Right renal cortex interstitium (tissue), 3 donors: ENCODE results near the gene SNRNP70. TPM values are rescaled to one million over a fixed set of nuclear protein-coding genes. Genes with fewer than 3 reads are reported as not detected.
A peak's percentile ranks its signal among the peaks of the same experiment; 100 is the strongest.
"Not testable (repeated sequence)": the region's sequence is repeated elsewhere in the genome, so short reads cannot be mapped to it uniquely, and the experiment has no call there.

Experiments used
- DNase-seq, 3 donors: peaks; one replicate each; pipeline ENCODE4 v3.0.0-alpha.2; 2013; ENCODE audit warnings: low read depth in 3 of 3, low spot score in 2 of 3
- polyA plus RNA-seq, 3 donors: library from polyadenylated mRNA; unstranded; fragments of 120-200 nt; gene quantifications; one replicate each; pipeline ENCODE4 v1.2.1, GENCODE V29; 2013; ENCODE audit not compliant: insufficient read length in 3 of 3

The SNRNP70 gene
- polyA plus RNA-seq, 3 donors: 243 to 292 (median 271) TPM

DNA sequence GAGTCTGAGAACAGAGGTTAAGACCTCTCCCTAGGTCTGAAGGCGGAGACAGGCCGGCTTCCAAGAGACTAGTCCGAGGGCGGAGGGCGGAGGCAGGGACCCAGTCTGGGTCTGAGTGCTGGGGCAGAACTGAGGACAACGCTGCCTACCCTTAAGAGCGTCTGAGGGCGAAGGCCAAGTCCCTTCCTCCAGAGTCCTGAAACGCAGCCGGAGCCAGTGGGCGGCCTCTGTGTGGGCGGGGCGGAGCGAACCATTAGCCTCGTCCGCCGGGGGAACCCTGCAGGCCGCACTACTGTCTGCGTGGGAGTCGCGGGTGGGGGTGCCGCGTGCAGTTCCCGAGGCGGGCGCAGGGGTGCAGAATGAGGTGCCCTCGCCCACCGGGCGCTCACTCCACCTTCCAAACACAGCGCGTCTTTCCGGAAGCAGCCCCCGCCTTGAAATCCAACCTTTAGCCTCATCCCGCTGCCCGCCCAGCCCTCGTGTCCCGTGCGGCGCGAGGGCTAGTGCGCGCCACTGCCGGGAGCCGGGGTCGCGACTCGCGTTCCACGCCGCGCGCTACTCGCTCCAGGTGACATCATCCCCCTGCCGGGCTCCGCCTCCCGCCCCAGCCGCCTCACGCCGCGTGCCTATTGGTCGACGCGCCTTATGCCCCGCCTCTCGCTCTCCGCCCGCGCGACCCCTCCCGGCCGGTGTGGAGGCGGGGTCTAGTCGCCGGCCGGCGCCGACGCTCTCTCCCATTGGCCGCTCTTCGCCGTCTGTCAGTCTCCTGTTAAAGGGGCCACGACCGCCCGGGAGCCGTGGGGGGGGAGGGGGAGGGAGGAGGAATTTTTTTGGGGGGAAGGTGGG lies 33.5 kb downstream of the SNRNP70 start, which contains the start of gene C19orf73:
Gene C19orf73 (minus strand): TSS at position 579 of the 846 bp plus-strand sequence. CDS start 121 bp downstream, at position 458.
- peak in 2 of 3 donors; percentile 84 for DNase-seq

DNA sequence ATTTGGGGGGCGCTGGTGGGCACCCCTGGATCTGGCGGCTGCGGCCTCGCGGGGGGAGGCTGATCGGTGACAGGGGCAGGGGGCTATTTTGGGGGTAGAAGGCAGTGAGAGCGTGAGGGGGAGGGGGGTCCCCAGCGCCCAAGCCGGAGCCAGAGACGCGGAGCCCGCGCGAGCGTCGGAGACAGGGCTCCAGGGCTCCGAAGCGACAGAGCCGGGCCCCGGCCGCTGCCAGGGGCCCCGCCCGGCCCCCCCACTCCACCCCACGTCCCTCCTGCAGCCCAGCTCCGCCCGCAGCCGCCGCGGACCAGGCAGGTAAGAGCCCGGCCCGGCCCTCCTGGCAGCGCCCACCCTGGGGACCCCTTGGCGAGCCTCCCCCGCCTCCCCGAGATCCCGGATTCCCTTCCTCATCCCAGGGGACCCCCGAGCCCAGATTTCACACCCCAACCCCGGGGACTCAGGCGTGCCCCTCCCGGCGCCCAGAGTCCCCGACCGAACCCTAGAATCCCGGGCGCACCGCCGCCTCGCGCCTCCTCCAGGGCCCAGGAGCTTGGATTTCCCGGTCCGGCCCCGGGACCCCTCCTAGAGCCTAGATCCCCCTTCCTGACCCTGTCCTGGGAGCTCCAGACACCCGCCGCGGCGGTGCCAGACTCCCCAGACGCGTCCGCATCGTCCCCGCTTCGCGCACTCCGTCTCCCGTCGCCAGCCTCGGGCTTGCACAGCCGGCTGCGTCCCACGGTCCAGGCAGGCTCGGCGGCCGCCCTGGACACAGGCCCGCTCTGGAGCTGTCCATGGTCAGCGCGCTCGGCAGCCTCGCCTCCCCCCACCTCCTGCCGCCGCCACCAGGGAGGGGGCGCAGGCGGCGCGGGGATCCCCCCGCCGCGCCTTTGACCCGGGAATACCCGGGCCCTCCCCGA lies 34.4 kb downstream of the SNRNP70 start, which contains the start of gene PPFIA3:
Gene PPFIA3 (plus strand): TSS at position 134 of the 914 bp plus-strand sequence. CDS start 8,330 bp downstream, outside the sequence.
- no peak for DNase-seq

DNA sequence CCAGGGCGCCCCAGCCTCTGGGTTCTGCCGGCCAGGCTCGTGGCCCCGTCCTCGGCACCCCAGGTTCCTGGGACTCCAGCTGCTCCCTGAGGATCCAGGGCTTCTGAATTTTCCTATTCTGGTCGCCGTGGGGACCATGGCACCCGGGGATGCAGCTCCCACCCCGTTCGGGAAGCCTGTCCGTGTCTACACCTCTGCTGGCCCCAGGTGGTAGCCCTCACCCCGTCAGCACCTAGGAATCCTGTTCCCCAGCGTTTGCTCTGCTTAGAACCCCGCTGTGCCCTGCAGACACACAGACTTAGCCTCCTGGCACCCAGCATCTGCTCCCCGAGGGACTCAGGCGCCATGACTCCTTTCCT lies 35.1 kb downstream of the SNRNP70 start:
- no peak for DNase-seq

DNA sequence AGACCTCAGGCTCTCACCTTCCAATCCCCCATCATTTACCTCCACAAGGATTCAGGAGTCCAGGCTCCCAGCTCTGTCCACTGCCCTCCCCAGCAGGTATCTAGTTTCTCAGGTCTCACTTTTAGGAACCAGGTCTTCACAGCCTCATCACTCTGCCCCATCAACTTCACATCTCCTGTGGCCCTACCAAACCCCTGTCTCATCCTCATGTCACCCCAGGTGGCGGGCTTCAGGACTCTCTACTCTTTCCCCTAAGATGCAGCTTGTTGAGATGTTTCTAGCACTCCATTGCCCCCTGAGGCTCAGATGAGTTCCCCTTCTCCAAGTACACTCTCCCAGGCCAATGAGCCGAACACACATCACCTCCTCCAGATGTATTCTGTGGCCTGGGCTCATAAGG lies 35.6 kb downstream of the SNRNP70 start:
- DNase-seq: no peak

DNA sequence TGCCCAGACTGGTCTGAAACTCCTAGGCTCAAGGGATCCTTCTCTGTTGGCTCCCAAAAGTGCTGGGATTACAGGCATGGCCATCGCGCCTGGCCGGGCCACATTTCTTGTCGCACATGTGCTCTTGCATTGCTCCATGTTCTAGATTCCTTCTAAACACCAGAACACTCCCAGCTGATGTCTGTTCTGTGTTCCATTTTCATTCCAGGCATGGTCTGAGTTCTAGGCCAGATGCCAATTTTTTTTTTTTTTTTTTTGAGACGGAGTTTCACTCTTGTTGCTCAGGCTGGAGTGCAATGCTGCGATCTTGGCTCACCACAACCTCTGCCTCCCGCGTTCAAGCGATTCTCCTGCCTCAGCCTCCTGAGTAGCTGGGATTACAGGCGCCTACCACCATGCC lies 36.6 kb downstream of the SNRNP70 start:
- DNase-seq: not testable (repeated sequence)

DNA sequence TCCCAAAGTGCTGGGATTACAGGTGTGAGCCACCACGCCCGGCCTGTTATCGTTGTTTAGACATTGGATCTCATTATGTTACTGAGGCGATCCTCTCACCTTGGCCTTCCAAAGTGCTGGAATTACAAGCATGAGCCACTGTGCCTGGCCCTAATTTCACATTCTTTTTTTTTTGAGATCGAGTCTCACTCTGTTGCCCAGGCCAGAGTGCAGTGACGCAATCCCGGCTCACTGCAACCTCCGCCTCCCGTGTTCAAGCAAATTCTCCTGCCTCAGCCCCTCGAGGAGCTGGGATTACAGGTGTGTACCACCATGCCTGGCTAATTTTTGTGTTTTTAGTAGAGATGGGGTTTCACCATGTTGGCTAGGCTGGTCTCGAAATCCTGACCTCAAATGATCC lies 38.0 kb downstream of the SNRNP70 start:
- not testable (repeated sequence) for DNase-seq

DNA sequence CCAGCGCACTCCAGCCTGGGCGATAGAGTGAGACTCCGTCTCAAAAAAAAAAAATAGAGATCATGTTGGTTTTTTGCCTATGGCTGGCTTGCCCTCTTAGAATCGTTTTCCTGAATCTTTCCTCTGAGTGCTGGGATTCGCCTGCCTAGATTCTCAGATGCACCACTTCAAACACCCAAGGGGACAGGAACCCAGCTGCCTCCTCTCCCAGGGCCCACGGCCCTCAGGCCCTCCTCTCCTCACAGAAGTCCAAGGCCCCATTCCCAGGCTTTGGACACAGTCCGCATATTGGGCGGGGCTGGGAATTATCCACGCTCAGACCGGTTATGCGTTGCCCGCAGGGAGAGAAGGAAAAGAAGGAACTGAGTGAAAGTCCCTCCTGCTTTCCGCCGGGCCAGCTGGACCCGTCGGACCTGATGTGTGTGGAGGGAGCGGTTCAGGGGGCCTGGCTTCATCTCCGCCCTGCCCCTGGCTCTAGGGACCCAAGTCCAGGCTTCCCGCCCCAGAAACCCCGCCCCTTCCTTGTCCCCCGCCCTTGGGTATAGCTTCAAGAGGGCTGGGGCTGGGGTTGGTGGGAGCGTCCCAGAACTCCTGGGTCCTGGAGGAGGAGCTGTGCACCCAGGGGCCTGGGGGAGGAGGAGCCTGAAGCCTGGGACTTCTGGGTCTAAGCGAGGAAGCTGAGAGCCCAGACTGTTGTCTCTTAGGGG lies 39.9 kb downstream of the SNRNP70 start:
- no peak for DNase-seq

DNA sequence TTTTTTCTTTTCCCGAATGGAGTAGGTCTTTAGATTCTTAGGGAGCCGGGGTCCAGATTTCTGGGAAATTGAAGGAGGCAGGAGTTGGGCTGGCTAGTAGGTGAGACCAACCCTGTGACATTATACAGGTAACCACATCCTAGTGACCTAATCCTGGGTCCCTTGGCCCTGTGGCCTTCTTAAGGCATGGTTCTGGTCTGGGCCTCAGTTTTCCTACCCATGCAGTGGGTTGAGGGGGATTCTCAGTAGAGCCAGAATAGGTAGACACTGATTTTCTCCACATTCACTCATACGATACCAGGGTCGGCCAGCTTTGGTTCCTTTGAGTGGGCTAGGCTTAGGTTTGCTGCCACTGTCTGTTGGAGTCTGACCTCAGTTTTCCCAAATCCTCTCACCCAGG lies 41.3 kb downstream of the SNRNP70 start:
- DNase-seq: no peak

DNA sequence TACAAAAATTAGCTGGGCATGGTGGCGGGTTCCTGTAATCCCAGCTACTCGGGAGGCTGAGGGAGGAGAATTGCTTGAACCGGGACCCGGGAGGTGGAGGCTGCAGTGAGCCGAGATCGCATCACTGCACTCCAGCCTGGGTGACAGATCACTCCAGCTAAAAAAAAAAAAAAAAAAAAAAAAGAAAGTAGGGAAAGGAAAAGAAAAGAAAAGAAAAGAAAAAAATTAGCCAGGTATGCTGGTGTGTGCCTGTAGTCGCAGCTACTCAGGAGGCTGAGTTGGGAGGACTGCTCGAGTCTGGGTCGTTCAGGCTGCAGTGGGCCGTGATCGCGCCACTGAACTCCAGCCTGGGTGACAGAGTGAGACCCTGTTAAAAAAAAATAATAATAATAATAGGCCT lies 42.0 kb downstream of the SNRNP70 start:
- not testable (repeated sequence) for DNase-seq

DNA sequence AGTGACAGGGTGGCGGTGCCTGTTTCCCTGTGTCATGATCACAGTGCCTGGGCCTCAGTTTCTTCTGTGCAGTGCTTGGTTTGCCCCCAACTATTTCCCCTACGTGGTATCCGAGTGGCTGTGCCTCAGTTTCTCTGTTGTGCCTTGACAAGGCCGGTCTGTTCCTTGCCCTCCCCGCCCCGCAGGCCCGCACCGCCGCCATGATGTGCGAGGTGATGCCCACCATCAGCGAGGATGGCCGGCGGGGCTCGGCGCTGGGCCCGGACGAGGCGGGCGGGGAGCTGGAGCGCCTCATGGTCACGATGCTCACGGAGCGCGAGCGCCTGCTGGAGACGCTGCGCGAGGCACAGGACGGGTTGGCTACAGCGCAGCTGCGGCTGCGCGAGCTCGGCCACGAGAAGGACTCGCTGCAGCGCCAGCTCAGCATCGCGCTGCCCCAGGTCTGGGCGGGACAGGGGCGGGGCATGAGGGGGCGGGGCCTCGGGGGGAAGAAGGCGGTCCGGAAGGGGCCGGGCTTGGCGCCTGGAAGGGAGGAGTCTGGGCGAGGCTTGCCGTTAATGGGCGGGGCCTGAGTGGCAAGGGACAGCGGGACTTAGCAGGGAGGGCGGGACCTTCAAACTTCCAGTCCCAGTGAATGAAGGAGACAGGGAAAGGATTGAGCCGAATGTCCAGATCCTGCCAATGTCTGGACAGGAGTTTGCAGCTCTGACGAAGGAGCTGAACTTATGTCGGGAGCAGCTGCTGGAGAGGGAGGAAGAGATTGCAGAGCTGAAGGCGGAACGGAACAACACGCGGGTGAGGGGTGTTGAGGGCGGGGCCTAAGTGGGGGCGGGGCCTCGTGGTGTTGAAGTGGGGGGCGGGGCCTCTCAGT lies 42.7 kb downstream of the SNRNP70 start:
- DNase-seq: peak in 1 of 3 donors; percentile 92

DNA sequence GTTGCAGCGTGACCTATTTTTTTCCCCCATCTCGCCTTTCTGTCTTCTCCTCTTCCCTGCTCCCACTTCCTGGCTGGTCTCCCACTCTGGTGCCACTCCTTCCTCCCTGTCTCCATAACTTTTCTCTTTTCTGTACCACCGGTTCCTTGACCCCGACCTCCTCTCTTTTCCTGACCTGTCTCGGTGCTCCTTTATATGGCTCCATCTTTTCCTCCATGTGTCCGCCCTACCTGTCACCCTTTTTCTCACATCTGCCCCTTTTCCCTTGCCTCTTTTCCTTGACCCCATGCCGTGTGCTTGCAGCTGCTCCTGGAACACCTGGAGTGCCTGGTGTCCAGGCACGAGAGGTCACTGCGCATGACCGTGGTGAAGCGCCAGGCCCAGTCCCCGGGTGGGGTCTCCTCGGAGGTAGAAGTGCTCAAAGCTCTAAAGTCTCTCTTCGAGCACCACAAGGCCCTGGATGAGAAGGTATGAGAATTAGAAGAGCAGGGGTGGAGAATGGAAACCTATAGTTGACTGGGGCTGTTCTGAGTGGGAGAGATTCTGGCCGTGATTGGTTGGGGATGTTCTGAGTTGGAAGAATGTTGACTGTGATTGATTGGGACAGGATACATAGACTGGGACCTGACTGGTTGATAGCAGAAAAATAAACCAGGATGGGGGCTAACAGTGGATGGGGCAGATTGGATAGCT lies 43.4 kb downstream of the SNRNP70 start:
- no peak for DNase-seq

DNA sequence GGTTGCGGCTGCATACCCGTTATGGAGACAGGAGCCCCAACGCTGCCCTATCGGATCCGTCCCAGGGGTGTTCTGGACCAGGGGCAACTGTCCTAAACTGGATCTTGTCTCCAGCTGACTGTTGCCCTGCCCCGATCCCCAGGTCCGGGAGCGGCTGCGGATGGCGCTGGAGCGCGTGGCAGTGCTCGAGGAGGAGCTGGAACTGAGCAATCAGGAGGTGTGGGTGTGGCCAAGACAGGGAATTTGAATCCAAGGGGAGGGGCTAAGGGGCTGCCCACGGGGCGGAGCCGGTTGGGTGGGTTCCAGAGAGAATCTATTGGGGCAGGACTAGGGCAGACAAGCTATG lies 44.0 kb downstream of the SNRNP70 start:
- no peak for DNase-seq

DNA sequence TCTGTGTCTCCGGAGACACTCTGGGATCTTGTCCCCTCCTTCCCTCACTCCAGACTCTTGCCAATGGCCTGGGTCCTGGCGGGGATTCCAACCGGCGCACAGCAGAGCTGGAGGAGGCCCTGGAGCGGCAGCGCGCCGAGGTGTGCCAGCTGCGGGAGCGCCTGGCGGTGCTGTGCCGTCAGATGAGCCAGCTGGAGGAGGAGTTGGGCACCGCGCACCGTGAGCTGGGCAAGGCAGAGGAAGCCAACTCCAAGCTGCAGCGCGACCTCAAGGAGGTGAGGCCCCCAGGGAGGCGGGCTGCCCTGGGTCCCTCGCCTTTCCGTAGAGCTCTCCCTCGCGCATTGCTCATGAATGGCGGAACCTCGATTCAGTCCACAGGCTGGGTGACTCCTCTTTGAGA lies 45.1 kb downstream of the SNRNP70 start:
- no peak for DNase-seq

DNA sequence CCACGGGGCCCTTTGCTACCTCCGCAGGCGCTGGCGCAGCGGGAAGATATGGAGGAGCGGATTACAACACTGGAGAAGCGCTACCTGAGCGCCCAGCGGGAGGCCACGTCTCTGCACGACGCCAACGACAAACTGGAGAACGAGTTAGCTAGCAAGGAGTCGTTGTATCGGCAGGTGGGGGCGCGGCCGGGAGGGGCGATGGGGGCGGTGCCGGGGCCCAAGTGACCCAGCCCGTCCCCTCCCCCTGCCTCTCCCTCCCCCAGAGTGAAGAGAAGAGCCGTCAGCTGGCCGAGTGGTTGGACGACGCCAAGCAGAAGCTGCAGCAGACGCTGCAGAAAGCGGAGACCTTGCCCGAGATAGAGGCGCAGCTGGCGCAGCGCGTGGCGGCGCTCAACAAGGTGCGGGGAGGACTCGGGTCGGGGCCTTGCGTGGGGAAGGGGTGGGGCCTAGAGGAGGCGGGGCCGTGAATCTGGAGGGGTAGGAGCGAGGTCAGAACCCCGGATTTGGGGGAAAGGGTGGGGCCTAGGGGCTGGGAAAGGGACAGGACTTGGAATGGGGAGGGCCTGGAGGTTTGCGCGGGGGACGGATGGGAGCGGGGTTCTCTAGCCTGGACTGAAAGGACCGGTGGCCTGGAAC lies 47.8 kb downstream of the SNRNP70 start:
- DNase-seq: no peak

DNA sequence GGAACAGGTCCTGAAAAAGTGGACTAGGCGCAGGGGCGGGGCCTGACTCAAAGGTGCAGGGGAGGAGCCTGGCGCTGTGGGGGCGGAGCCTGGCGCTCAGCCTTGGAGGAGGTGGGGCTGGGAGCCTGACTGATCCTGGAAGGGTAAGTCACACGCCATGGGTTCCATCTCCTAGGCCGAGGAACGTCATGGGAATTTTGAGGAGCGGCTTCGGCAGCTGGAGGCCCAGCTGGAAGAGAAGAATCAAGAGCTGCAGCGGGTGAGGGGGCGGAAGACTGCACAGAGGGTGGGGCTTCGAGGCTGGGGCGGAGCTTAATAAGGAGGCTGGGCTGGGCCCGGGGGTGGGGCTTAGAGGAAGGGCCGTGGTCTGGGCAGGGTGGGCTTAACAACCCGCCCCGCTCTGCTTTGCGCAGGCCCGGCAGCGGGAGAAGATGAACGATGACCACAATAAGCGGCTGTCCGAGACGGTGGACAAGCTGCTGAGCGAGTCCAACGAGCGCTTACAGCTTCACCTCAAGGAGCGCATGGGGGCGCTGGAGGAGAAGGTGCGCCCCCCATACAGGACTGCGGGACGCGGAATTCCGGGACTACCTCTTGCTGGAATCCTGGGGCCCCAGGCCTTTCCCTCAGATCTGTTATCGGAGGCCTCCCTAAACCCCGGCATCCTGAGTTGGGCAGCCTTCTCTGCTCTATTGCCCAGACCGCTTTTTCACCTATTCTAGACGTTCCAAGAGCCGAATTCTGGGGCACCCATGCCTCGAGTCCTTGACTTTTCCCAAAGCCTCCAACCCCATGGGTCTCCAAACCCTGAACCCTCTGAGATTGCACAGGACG lies 48.6 kb downstream of the SNRNP70 start:
- DNase-seq: no peak

DNA sequence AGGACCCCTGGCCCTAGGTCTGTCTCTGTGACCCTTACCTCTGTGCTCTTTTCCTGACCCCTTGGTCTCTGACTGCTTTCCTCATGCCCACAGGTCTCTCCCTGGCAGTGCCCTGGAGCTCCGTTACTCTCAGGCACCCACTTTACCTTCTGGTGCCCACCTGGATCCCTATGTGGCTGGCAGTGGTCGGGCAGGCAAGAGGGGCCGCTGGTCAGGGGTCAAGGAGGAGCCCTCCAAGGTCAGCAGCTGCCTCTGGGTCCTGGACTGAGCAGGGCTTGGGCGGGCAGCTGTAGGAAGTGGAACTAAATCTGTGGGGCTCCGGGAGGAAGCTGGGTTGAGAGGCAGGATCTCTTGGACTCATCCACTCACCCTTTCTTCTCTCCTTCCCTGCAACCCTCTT lies 50.4 kb downstream of the SNRNP70 start:
- no peak for DNase-seq

DNA sequence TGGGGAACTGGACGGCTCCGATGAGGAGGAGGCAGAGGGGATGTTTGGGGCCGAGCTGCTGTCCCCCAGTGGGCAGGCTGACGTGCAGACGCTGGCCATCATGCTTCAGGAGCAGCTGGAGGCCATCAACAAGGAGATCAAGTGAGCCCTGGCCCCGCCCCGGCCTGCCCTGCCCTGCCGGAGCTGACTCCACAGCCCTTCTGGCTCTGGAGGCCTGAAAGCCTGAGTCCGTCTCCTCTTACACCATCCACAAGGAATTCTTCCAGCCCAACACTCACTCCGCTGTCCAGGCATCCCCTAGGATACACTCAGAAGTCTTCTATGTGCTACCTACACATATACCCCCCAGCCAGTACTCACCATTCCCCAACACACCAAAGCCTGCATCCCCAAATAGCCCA lies 51.5 kb downstream of the SNRNP70 start:
- DNase-seq: no peak

DNA sequence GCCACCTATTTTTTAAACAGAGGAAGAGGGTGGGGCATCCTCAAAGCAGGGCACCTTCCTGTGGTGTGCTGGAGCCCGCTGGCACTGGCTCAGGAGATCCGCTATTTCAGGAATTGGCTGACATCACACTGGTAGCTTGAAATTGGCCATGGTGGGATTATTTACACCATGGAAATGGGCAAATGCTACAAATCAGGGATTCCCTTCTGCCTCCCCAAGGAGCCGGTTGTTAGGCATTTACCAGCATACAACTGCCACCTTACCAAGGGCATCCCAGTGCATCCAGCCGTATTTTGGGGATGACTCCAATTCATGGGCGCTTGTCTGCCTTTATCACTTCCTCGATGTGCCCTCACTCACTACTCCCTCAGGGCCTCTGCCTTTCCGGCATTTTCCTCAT lies 55.7 kb downstream of the SNRNP70 start:
- DNase-seq: no peak
